GM19395 (cell line): Measurements from ENCODE around the gene DLST.

Experiments used
- ATAC-seq: cut with Tn5 transposase; IDR thresholded peaks from one replicate; pipeline ENCODE4 v1.9.1; 2021; ENCODE audit warnings: mild to moderate bottlenecking, moderate library complexity; ENCODE audit not compliant: unreplicated experiment

Gene DLST

GRCh38 chr14:74881431-74882102 lies at the start of gene DLST:
DLST (plus strand) TSS chr14:74881916; CDS start chr14:74881954, 38 bp downstream.
- peak; percentile 93 for ATAC-seq

DNA sequence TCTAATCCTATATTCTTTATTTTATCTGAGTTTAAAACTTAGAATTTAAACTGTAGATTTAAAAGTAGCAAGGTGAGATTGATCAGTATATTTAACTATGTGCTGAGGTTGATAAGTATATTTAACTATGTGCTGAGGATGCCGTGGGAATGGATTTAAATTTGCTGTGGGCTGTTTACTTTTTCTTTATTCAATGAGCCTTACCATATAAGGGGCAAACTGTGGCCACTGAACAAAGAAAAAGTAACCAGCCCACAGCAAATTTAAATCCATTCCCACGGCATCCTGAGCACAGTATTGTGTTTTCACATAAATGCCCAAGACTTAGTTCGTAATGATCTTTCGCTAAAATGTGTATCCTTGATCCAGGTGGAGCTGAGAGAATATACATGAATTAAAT lies 48.9 kb upstream of the DLST start:
- no peak for ATAC-seq

DNA sequence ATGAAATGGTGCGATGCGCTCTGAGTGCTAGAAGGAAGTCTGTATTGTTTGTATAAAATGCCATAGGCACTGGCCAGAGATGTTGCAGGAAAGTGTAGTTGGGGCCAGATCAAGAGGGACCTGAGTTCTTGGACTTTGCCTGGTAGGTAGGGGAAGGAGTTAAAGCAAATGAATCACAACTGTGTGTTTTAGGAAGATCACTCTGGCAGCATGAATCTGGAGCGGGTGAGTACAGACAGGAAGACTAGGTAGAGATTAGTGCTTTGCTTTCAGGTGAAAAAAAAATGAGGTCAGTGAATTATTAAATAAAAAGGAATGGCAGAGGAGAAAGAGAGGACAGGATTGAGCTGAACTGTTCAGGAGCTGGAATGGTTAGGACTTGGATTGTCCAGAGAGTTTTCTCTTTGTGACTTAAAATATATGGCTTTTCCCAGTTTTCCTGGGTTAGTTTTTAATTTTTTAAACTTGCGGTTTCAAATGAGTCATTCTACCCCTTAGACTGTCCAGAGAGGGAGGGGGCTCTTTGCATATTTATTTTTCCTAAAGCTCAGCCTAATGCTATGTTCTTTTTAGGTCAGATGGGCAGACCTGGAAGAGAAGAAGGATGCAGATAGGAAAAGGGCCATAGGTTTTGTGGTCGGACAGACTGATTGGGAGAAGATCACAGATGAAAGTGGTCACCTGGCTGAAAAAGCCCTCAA lies 46.9 kb upstream of the DLST start:
- no peak for ATAC-seq

GRCh38 chr14:74835645-74836250 lies 46.0 kb upstream of the DLST start:
- ATAC-seq = no peak

GRCh38 chr14:74836251-74836960 lies 45.3 kb upstream of the DLST start:
- ATAC-seq = no peak

GRCh38 chr14:74838166-74838565 lies 43.5 kb upstream of the DLST start:
- no peak for ATAC-seq

DNA sequence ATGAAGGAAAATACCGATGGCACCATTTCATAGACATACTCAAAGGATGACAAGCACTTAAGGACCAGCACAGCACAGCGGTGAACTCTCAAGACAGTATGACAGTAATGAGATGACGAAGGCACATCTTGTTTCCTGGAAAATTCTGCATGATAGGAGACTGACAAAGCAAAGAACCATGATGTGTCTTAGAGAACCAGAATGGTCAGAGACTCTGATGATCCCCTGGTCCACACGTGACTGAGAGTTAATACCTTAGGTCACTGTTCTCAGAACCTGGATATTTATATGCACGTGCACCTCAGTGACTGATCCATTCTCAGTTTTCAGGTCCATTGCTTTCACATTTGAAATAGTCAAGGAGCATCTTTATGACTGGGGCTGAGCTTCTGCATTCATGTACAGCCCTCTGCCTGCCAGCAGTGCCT lies 41.1 kb upstream of the DLST start:
- peak; percentile 49 for ATAC-seq

- peak; percentile 73 for ATAC-seq
These were observed 40.2 kb upstream of the DLST start for GRCh38 chr14:74841230-74842207.

- no peak for ATAC-seq
These were observed 38.1 kb upstream of the DLST start for GRCh38 chr14:74843653-74844052.

GRCh38 chr14:74846168-74846567 lies 35.5 kb upstream of the DLST start:
- no peak for ATAC-seq

DNA sequence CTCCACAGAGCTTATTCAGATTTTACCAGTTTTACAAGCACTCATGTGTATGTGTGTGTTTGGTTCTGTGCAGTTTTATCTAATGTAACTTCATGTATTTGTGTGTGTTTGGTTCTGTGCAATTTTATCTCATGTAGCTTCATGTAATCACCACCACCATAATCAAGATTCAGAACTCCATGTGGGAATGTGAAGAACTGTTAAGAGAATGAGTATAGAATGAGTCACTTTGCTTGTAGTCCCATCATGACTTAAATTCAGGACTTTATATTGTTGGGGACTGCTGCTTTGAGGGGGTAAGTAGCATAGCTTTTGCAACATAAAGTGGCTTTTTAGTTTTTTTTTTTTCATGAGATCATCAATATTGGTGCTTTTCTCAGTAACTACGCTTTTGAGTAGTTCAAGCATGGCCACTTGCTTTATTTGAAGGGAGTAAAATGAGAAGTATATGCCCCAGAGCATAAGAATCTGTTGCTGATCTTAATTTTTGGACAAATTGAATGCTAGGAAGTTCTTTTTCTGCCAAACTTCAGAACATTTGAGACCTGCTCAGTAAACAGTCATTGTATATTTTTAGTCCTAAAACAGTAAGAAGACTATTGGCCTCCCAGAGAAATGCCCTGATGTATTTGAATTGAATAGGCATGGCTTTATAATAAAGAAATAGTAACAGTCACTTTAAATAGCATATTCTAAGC lies 34.6 kb upstream of the DLST start:
- ATAC-seq = no peak

DNA sequence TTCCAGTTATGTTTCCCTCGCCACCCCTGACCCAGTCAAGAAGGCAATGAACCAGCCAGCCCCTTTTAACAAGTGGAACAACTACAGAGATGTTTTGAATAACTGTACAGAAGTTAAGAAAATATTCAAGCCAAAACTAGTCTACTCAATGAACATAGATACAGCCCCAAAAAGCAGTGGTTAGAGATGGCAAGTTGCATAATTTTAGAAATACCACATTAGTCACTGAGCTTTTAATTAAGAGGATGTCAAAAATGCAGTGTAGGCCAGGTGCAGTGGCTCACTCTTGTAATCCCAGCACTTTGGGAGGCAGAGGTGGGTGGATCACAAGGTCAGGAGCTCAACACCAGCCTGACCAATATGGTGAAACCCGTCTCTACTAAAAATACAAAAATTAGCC lies 32.9 kb upstream of the DLST start:
- ATAC-seq = no peak

- no peak for ATAC-seq
These were observed 28.7 kb upstream of the DLST start for GRCh38 chr14:74852922-74853530.

GRCh38 chr14:74853581-74853980 lies 28.1 kb upstream of the DLST start:
- ATAC-seq = no peak

DNA sequence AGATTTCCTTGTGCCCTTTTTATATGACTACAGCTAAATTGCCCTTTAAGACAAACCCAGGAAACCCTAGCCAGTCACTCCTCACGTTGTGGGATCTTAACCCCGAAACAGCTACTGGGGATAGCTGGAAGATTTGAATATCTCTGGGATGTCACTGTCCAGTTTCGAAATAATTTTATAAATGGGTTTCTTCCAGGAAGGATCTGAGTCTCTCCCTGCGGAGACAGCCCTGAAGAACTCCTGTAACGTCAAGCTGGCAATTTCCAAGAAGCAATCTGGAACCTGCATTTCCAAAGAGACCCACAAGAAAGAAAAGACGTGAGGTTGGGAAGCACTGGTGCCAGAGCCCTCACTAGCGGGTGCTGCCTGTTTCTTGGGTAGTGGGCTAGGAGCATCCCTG lies 26.7 kb upstream of the DLST start:
- ATAC-seq = no peak

- ATAC-seq = no peak
These were observed 25.8 kb upstream of the DLST start for GRCh38 chr14:74855945-74856344.

- no peak for ATAC-seq
These were observed 25.4 kb upstream of the DLST start for GRCh38 chr14:74856366-74856765.

DNA sequence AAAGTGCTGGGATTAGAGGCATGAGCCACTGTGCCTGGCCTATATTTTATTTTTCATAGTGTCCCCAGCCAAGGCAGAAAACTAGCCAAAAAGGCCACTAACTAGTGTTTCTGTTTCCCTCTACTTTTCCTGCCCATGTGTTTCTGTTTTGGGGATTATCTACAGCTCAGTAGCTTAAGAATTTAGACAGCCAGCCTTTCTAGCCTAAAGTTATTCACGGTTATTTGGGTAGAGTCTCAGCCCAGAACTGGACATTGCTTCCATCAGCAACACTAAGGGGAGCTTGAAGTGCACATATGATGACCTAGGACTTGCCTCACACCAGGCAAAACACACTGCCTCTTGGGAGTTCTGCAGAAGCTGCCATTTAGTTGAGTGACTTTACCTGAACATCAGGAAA lies 23.7 kb upstream of the DLST start:
- no peak for ATAC-seq
